Effector CD8-positive, alpha-beta T cell (primary cell): ENCODE results near the gene PRR35.
"Not testable (repeated sequence)": the region's sequence is repeated elsewhere in the genome, so short reads cannot be mapped to it uniquely, and the experiment has no call there.

Experiments
- DNase-seq: peaks from one replicate; lab custom pipeline; 2025; lab: John Stamatoyannopoulos, UW

Gene PRR35

GRCh38 chr16:593807-594206, 33.6 kb downstream of the PRR35 start:
- no peak for DNase-seq

DNA sequence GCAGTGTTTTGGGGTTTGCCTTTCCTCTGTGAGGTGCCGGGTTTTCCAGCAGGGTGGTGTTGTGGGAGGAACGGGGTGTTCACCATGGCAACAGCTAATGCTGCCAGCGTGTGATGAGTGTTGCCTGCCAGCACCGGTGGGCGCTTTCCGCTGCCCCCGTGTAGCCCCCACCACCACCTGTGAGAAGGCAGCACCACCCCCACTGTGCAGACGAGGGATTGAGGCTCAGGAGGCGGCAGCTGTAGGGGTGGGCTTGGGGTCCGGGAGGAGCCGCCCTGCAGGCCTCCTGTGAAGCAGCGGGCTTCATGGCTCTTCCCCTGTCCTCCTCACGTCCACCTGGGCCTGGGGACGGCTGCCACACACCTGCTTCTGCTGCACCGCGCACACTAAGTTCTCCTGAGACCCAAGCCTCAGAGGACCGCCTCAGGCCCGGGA, 34.9 kb downstream of the PRR35 start:
- DNase-seq = no peak

DNA sequence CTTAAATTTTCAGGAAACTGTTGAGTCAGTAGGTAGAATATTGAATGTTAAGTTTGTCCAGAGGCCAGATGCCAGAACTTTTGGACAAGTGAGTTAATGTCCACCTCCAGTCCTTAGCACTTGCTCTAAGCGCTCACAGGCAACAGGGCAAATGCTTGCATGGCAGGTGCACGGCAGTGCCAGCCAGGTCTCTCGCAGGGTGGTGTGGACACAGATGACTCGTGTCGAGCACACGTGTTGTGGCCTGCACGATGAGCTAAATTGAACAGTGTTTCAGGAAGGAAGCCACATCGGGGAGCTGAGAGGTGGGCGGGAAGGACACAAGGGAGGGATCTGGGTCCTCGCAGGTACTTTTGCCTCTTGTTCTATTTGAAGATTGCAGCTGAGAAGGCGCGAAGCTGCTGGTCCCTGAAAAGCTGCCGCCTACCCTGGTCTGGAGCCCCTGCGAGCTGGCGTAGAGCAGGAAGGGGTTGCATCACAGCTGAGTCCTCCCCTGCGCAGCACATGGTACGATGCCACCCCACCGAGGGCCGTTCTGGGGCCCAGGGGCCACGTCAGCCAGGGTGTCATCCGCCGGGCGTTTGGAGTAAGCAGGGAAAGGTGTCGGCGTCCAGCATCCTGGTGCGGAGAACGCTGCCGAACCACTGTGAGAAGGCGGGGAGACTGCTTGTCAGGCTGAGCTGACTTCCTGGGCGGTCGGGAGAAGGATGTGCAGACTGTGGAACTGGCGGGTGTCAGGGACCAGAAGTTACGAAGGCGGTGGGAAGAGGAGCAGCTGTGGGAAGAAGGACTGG, 35.9 kb downstream of the PRR35 start:
- DNase-seq = no peak

DNA sequence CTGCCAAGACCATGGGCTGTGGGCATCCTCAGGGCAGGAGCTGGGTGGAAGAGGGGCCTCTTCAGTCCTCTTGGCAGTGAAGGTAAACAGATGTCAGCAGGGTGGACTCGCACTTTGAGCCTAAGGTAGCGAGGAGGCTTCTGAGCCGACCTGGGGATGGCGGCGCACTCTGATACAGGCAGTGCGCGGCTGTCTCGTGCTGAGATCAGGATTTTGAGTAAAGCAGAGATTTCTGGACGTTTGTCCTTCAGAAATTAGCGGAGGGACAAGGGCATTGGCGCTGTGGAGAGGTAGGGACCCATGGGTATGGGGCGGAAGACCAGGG, 36.5 kb downstream of the PRR35 start:
- DNase-seq = no peak

DNA sequence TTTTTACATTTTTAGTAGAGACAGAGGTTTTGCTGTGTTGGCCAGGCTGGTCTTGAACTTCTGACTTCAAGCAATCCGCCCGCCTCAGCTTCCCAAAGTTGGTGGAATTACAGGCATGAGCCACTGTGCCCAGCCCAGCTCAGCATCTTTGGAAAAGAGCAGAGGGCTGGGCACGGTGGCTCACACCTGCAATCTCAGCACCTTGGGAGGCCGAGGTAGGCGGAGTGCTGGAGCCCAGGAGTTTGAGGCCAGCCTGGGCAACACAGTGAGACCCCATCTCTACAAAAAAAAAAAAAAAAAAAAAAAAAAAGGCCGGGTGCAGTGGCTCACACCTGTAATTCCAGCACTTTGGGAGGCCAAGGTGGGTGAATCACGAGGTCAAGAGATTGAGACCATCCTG, 37.5 kb downstream of the PRR35 start:
- DNase-seq = not testable (repeated sequence)

DNA sequence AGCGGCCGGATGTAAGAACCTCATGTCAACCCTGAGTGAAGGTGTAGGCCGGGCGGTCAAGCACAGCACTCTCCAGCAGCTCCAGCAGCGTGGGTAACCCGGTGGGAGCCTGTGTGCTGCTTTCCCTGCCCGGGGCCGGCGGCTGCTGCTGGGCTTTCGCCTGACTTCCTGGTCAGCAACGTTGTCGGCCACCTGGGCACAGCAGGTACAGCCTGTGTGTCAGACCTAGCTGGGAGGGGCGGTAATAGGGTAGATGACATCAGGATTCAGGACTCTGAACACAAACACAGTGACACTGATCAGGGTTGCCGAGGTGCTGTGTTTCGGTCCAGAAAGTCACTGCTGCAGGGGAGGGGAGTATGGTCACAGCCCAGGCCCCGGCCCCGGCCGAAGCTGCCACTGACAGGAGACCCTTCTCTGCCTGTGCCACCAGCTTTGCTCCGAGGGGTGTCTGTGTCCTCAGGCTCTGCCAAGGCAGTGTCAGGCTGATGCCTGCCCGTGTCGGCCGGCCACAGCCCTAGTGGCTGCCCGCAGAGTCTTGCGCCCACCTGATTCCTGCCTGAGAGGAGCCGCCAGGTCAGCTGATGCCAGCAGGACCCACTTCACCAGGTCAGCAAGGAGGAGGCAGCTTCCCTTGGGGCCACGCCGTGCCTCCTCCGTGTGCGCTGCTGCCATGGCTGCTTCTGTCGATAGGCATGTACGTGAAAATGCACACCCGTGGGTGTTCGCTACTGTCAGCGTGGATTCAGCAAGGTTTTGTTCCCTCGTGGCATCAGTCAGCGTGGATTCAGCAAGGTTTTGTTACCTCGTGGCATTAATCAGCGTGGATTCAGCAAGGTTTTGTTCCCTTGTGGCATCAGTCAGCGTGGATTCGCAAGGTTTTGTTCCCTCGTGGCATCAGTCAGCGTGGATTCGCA, 38.9 kb downstream of the PRR35 start:
- DNase-seq = no peak

GRCh38 chr16:600781-601180, 40.6 kb downstream of the PRR35 start:
- no peak for DNase-seq

DNA sequence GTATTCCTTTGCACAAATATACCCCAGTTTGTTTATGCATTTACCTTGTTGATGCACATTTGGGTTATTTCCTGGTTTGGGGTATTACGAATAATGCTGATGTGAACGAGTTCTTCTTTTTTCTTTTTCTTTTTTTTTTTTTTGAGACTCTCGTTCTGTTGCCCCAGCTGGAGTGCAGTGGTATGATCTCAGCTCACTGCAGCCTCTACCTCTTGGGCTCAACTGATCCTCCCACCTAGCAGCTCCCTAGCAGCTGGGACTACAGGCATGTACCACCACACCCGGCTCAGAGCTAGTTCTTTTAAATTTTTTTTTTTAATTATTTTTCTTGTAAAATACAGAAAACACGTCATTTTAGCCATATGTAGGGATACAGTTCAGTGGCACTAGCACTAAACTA, 43.7 kb downstream of the PRR35 start:
- DNase-seq = no peak

DNA sequence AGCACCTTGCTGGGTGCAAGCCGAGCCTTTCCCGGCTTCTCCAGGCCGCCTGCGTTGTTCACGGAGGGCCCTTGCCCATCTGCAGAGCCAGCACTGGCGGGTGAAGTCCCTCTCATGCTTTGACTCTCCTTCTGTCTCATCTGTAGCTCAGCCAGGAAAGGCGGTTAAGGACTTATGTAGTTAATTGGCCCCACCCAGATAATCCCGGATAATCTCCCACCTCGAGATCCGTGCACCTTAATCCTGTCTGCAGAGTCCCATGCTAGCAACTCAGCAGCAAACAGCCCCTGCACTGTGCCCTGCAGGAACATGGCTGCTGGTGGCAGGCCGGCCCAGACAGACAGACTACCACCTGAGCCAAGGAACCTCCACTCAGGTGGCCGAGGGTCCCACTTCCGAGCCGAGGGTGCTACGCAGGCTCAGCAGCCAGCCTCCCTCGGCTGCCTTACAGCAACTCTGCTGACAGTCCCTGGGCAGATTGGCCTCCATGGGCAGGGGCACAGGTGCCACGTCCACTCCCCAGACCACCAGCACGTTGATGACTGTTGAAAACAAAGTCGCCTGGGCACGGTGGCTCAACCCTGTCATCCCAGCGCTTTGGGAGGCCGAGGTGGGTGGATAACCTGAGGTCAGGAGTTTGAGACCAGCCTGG, 46.6 kb downstream of the PRR35 start:
- DNase-seq = no peak

DNA sequence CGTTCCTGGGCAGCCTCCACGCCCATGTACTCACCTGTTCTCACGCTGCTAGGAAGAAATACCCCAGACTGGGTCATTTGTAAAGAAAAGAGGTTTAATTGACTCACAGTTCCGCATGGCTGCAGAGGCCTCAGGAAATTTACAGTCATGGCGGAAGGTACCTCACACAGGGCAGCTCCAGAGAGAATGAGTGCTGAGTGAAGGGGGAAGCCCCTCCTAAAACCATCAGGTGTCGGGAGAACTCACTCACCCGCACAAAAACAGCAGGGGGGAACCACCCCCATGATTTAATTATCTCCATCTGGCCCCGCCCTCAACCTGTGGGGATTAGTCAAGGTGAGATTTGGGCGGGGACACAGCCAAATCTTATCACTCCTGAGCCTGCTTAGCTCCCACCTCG, 47.8 kb downstream of the PRR35 start:
- no peak for DNase-seq

- no peak for DNase-seq
Measured at GRCh38 chr16:609316-609715, 49.1 kb downstream of the PRR35 start.

GRCh38 chr16:609984-610383, 49.8 kb downstream of the PRR35 start:
- no peak for DNase-seq

DNA sequence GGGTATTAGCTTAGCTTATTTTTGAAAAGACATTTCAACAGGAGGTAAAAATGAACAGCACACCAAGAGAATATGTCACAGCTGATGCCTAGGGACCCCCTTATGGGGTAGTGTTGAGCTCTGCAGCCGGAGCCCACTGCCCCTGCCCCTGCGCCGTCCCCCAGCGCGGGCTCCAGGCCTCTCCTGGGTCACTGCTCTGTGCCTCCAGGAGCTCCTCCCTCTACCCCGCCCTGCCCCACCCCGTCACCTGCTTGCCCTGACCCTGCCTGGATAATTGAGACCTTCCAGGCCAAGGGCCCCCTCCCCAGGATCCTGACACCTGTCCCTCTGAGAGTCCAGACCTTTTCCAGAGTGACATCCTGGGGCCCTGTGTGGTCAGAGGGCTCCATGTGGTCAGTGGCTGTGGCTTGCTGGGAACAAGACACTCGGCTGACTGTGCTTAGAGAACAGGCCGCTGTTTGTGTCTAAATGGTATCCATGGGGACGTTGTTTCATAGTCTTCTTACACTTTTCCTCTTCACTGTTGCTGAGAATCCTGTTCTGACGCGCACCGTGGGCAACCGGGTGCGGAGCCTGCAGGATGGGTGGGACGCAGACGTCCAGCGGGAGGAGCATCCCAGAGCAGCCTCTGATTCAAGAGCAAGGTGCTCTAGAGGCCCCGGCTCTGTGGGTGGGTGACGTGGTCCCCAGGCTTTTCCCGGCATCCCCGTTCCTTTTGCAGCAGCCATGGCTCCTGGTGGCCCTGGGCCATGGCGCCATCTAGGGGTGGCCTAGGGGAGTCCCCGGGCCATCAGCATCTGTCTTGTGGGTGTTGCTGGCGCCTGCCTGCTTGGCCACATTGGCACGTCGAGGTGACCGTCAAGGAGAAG, 50.6 kb downstream of the PRR35 start:
- DNase-seq = peak; percentile 12

GRCh38 chr16:615122-615521, 54.9 kb downstream of the PRR35 start:
- no peak for DNase-seq
